ENCODE measurements around the gene PRIM2.
"Not testable (repeated sequence)": the region's sequence is repeated elsewhere in the genome, so short reads cannot be mapped to it uniquely, and the experiment has no call there.

PRIM2 gene

DNA sequence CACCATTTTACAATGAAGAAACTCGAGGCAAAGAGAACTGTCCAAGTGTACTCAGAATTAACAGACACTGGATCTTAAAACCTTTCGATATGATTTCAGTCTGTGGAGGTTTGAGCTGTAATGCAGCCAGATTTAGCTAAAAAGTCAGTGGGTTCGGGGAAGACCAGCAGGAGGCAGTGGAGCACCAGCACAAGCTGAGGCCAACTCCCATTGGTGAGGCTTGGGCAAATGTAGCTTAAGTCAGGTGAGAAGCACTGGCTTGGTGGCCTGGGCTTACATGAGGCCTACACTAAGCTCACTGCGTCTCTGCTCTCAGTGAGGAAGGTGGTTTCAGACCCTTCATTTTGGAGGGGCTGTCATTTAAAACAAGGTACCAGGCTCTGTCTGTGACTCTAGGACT is 234.5 kb downstream of the PRIM2 start:
- H3K9me3 Mint-ChIP-seq; H3K27me3 Mint-ChIP-seq; H3K36me3 Mint-ChIP-seq (ENCODE audit: low read depth); H3K27ac Mint-ChIP-seq; H3K4me1 Mint-ChIP-seq (ENCODE audit: low read depth); intact Hi-C loops (cut with micrococcal nuclease); H3K4me3 Mint-ChIP-seq: not testable (repeated sequence)

DNA sequence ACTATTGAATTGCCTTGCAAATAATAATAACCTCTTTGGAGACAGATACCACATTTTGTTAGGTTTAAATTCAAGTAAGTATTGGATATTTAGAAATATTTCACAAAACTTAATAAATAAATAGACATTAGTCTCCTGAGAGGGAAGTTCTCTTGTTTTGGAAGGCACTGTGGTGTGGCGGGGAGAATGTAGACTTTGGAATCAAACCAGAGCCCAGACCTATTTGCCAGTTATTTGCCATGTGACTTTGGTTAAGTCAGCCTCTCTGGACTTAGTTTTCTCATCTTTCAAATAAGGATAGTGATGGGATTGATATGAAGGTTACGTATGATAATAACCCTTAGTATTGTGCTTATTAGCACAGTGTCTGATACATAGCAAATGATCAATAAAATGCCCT is 240.4 kb downstream of the PRIM2 start:
- intact Hi-C loops (cut with micrococcal nuclease); H3K4me1 Mint-ChIP-seq (ENCODE audit: low read depth); H3K36me3 Mint-ChIP-seq (ENCODE audit: low read depth); H3K27ac Mint-ChIP-seq; H3K9me3 Mint-ChIP-seq; H3K4me3 Mint-ChIP-seq; H3K27me3 Mint-ChIP-seq: not testable (repeated sequence)

DNA sequence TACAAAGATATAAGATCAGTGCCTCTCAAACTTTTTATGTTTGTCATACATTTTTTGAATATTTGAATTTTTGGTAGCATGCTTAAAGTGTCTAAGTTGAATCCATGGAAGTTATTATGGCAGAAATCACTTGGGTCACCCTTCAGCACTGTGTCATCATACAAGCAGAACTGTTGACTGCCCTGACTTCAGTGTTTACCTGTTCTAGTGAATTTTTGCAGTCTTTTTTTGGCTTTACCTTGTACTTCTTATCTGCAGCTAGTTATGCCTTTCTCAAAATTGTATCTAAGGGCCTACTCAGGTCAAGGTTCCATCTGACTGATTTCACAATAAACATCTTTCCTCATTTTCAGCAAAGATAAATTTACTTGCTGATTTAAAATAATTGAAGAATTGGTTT is 241.7 kb downstream of the PRIM2 start:
- H3K27me3 Mint-ChIP-seq; H3K4me3 Mint-ChIP-seq; H3K27ac Mint-ChIP-seq; H3K4me1 Mint-ChIP-seq (ENCODE audit: low read depth); H3K36me3 Mint-ChIP-seq (ENCODE audit: low read depth); H3K9me3 Mint-ChIP-seq; intact Hi-C loops (cut with micrococcal nuclease): not testable (repeated sequence)

DNA sequence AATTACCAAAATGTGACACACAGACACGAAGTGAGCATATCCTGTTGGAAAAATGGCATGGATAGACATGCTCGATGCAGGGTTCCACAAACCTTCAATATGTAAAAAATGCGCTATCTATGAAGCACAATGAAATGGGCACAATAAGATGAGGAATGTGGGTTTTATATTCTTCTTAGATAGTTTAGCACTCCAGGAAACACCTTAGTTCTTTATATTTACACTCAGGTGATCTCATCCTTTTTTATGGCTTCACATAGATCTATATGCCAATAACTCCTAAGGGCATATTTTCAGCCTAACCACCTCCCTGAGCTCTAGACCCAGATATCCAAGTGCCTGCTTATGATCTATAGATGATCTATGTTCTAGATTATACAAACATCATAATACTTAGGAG is 244.8 kb downstream of the PRIM2 start:
- intact Hi-C loops (cut with micrococcal nuclease); H3K36me3 Mint-ChIP-seq (ENCODE audit: low read depth); H3K4me1 Mint-ChIP-seq (ENCODE audit: low read depth); H3K27me3 Mint-ChIP-seq; H3K27ac Mint-ChIP-seq; H3K4me3 Mint-ChIP-seq; H3K9me3 Mint-ChIP-seq: not testable (repeated sequence)

DNA sequence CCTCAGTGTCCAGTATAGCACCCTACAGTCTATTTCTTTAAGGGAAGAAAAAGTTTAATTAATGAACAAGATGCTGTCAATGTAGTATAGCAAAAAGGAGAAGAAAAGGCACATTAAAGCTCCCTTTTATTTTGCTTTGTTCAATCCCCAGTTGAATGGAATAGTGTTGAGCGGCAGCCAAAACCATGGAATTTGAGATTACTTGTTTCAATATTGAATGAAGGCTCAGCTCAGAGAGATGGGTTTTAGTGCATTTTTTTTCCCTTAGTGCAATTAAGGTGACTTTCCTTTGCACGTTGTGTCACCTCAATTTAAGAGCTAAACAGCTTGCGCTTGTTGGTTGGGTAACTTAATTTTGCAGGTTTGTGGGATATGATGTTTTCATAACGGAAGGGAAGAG is 254.7 kb downstream of the PRIM2 start:
- H3K9me3 Mint-ChIP-seq; H3K4me3 Mint-ChIP-seq; intact Hi-C loops (cut with micrococcal nuclease); H3K27me3 Mint-ChIP-seq; H3K36me3 Mint-ChIP-seq (ENCODE audit: low read depth); H3K4me1 Mint-ChIP-seq (ENCODE audit: low read depth); H3K27ac Mint-ChIP-seq: not testable (repeated sequence)

DNA sequence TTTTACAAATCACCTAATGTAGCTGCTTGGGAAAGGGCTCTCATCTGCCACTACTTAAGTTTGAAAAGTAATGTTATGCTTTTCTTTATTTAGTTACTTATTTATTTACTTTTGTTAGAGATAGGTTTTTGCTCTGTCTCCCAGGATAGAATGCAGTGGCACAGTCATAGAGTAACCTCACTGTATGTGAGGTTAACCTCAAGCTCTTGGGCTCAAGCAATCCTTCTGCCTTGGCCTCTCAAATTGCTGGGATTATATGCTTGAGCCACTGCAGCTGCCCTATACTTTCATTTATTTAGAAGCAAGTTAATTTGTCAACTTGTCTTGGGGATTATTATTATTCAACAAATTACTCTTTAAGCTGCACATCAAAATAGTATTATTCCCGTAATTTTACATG is 255.4 kb downstream of the PRIM2 start:
- H3K27me3 Mint-ChIP-seq; H3K36me3 Mint-ChIP-seq (ENCODE audit: low read depth); H3K9me3 Mint-ChIP-seq; intact Hi-C loops (cut with micrococcal nuclease); H3K27ac Mint-ChIP-seq; H3K4me3 Mint-ChIP-seq; H3K4me1 Mint-ChIP-seq (ENCODE audit: low read depth): not testable (repeated sequence)

DNA sequence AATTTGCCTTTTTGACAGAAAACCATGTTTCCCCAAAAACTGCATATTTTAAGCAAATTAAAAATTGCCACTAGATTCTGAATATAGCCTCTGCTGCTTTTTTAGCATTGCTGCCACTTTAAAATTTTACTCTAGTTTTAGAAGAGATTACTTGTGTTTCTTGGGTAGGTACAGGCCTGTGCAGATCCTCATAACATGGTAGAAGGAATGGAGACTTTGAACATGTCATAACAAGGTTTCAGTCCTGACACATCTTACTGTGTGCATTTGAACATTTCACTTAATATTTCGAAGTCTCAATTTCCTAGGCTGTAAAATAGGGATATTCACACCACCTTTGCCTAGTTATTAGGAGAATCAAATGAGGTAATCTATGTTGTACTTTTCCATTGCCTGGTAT is 259.6 kb downstream of the PRIM2 start:
- H3K9me3 Mint-ChIP-seq; H3K36me3 Mint-ChIP-seq (ENCODE audit: low read depth); H3K27ac Mint-ChIP-seq; H3K4me3 Mint-ChIP-seq; intact Hi-C loops (cut with micrococcal nuclease); H3K4me1 Mint-ChIP-seq (ENCODE audit: low read depth); H3K27me3 Mint-ChIP-seq: not testable (repeated sequence)

DNA sequence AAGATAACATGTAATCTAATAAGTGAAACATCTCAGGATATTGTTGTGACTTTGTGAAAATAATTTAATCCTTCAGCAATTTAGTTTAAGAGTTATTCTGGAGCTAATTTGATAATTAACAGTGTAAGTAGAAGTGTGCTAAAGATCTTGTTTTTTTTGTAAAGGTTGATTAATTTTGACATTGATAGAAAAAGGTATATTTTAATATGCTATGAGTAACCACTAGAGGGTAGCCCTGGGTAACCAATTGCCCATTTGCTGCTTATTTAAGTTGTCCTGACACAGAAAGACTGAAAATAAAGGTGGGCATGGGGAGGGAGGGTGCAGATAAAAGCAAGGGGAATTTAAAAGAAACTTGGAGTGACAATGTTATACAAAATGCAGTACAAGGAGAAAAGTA is 262.1 kb downstream of the PRIM2 start:
- H3K4me3 Mint-ChIP-seq; intact Hi-C loops (cut with micrococcal nuclease); H3K9me3 Mint-ChIP-seq; H3K4me1 Mint-ChIP-seq (ENCODE audit: low read depth); H3K27ac Mint-ChIP-seq; H3K36me3 Mint-ChIP-seq (ENCODE audit: low read depth); H3K27me3 Mint-ChIP-seq: not testable (repeated sequence)

DNA sequence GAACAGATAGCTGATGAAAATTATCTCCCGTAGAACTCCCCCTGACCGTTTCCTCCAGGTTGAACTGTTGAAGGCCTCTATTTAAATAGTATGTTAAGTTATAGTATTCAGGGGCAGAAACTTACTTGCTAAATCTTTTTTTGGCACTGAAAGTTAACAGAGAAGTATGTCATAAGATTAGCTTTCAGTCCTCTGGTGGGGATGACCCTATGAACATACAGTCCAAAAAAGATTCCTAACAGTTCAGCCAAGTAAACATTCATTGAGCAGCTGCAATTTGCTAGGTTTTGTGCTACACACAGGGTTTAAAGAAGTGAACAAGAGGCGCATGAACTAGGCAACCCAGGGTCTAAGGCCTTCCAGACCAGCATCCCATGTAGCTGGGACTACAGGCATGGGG is 264.2 kb downstream of the PRIM2 start:
- not testable (repeated sequence) for H3K27ac Mint-ChIP-seq

DNA sequence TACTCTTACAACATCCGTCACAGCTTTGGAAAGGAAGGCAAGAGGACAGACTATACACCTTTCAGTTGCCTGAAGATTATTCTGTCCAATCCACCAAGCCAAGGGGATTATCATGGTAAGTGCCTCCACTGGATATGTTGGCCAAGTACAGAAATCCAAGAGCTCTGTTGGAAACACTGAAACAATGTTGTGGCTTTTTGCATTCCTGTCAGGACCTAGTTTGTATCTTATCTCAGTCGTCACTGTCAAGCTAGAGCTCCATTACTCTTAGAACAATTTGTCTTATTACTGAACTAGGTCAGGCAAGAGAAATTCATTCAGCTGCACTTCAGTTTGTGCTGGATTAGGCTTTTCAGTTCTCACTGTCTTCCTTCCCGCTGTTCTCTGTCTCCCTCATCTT is 283.7 kb downstream of the PRIM2 start:
- H3K9me3 Mint-ChIP-seq; H3K4me3 Mint-ChIP-seq; H3K4me1 Mint-ChIP-seq (ENCODE audit: low read depth); intact Hi-C loops (cut with micrococcal nuclease); H3K36me3 Mint-ChIP-seq (ENCODE audit: low read depth); H3K27ac Mint-ChIP-seq; H3K27me3 Mint-ChIP-seq: not testable (repeated sequence)

More for the DNA sequence above, 264.2 kb downstream of the PRIM2 start:
- H3K4me1 Mint-ChIP-seq (ENCODE audit: low read depth); H3K27me3 Mint-ChIP-seq; H3K9me3 Mint-ChIP-seq; H3K4me3 Mint-ChIP-seq; intact Hi-C loops (cut with micrococcal nuclease); H3K36me3 Mint-ChIP-seq (ENCODE audit: low read depth): not testable (repeated sequence)

DNA sequence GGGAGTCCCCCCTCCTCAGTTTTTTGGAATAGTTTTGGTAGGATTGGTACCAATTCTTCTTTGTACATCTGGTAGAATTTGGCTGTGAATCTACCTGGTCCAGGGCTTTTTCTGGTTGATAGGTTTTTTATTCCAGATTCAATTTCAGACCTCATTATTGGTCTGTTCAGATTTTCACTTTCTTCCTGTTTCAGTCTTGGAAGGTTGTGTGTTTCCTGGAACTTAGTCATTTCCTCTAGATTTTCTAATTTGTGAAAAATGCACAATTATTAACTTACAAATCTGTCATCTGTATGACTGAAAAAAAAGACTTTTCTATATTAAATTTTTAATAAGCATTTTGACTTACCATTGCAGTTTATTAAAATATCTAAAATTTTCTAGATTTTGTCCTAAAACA is 287.9 kb downstream of the PRIM2 start:
- H3K4me3 Mint-ChIP-seq; H3K9me3 Mint-ChIP-seq; H3K4me1 Mint-ChIP-seq (ENCODE audit: low read depth); H3K27me3 Mint-ChIP-seq; intact Hi-C loops (cut with micrococcal nuclease); H3K27ac Mint-ChIP-seq: not testable (repeated sequence)
- H3K36me3 Mint-ChIP-seq (ENCODE audit: low read depth): peaks cover 18% of the 10 kb centered on the region

DNA sequence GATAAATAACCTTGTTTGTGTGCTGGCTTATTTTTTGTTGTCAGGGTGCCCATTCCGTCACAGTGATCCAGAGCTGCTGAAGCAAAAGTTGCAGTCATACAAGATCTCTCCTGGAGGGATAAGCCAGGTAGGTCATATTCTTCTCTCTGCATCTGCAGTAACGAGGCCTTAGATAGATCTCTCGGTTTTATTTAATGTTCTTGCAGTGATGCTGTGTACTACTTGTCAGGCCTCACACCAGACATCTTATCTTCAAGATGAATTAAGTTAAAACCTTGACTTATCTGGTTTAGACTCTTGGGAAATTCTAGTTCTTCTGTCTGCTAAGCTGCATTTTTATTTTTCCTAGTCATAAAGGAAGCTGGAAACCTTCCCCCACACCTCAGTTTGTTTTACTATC is 288.9 kb downstream of the PRIM2 start:
- H3K27me3 Mint-ChIP-seq; H3K9me3 Mint-ChIP-seq; H3K27ac Mint-ChIP-seq; H3K4me1 Mint-ChIP-seq (ENCODE audit: low read depth); intact Hi-C loops (cut with micrococcal nuclease); H3K4me3 Mint-ChIP-seq: not testable (repeated sequence)
- peaks cover 18% of the 10 kb centered on the region for H3K36me3 Mint-ChIP-seq (ENCODE audit: low read depth)

DNA sequence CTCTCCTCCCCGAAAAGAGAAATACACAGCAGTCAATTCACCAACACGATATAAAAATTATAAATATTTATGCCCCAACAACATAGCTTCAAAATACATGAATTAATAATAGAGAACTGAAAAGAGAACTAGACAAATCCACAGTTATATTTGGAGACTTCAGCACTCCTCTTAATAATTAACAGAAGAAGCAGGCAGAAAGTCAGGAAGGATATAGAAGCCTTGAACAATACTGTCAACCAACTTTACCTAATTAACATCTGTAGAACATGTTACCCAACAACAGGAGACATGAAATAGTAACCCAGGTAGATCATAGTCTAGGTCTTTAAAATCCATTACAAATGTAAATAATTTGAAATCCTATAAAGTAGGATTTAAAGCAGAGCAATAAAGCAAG is 293.2 kb downstream of the PRIM2 start:
- intact Hi-C loops (cut with micrococcal nuclease); H3K9me3 Mint-ChIP-seq; H3K27ac Mint-ChIP-seq; H3K27me3 Mint-ChIP-seq; H3K4me3 Mint-ChIP-seq; H3K4me1 Mint-ChIP-seq (ENCODE audit: low read depth): not testable (repeated sequence)
- peaks cover 10% of the 10 kb centered on the region for H3K36me3 Mint-ChIP-seq (ENCODE audit: low read depth)

DNA sequence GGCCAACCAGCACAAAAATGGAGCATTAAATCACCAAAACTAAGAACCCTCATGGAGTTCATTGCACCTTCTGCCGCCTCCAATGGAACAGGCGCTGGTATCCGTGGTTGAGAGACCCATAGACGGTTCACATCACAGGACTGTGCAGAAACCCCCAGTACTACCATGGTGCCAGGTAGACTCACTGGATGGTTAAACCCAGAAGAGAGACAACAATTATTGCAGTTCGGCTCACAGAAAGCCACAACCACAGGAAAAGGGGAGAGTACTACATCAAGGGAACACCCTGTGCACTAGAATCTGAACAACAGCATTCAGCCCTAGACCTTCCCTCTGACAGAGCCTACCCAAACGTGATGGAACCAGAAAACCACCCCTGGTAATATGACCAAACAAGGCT is 301.5 kb downstream of the PRIM2 start:
- H3K27me3 Mint-ChIP-seq; H3K4me1 Mint-ChIP-seq (ENCODE audit: low read depth); H3K9me3 Mint-ChIP-seq; H3K4me3 Mint-ChIP-seq; intact Hi-C loops (cut with micrococcal nuclease); H3K36me3 Mint-ChIP-seq (ENCODE audit: low read depth); H3K27ac Mint-ChIP-seq: not testable (repeated sequence)

DNA sequence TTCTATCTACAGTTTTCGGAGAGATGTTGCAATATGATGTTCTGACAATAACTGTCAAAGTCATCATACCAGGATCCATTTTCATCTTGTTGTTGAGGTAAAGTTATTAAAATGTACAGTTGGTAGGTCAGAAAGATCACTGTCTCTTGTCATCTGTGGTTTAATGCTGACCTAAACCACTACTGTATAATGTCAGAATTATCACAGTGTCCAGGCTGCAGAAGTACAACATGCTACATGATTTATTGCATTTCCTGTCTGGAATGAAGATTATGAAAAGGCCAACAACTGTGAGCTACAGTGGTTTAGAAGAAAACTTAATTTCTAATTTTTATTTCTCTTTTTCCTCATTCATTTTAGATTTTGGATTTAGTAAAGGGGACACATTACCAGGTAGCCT is 314.3 kb downstream of the PRIM2 start:
- H3K27ac Mint-ChIP-seq; intact Hi-C loops (cut with micrococcal nuclease); H3K4me3 Mint-ChIP-seq; H3K4me1 Mint-ChIP-seq (ENCODE audit: low read depth); H3K27me3 Mint-ChIP-seq; H3K9me3 Mint-ChIP-seq: not testable (repeated sequence)
- H3K36me3 Mint-ChIP-seq (ENCODE audit: low read depth): peaks cover 11% of the 10 kb centered on the region

DNA sequence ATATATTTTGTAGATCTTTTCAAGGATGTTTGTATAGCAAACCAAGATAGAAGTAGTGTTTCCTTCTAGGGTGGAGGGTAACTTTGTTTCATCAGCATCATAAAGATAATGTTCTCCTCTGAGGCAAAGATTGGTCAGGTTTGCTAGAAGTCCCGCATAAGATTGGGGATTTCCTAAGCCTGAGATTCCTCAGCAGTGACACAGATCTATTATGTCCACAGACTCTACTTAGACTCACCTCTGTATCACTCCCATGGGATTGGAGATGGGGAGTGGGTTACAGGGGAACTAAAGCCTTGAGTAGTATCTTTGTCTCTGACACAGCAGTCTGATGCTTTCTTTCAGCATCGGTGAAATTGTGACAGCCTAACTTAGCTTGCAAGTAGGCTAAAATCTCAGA is 341.1 kb downstream of the PRIM2 start:
- H3K4me3 Mint-ChIP-seq; intact Hi-C loops (cut with micrococcal nuclease); H3K36me3 Mint-ChIP-seq (ENCODE audit: low read depth); H3K27ac Mint-ChIP-seq; H3K9me3 Mint-ChIP-seq; H3K4me1 Mint-ChIP-seq (ENCODE audit: low read depth); H3K27me3 Mint-ChIP-seq: not testable (repeated sequence)
